ENCODE results near the gene PIGU. TPM values are rescaled to one million over a fixed set of nuclear protein-coding genes. Genes with fewer than 3 reads are reported as not detected.
"Not testable (repeated sequence)": the region's sequence is repeated elsewhere in the genome, so short reads cannot be mapped to it uniquely, and the experiment has no call there.

PIGU gene
- polyA plus RNA-seq, 3 donors: 35.2 to 44.1 (median 43.8) TPM

- no peak for DNase-seq
These were observed 139.2 kb downstream of the PIGU start for GRCh38 chr20:34537651-34538050.

GRCh38 chr20:34536798-34537394, 140.0 kb downstream of the PIGU start:
- no peak for DNase-seq

- no peak for DNase-seq
These were observed 141.0 kb downstream of the PIGU start for GRCh38 chr20:34535857-34536256.

GRCh38 chr20:34535301-34535840, 141.5 kb downstream of the PIGU start:
- no peak for DNase-seq

- DNase-seq: no peak
These were observed 142.3 kb downstream of the PIGU start for GRCh38 chr20:34534391-34535165.

- DNase-seq: no peak
These were observed 144.1 kb downstream of the PIGU start for GRCh38 chr20:34532756-34533155.

GRCh38 chr20:34532320-34532719, 144.6 kb downstream of the PIGU start:
- no peak for DNase-seq

- DNase-seq: no peak
These were observed 145.2 kb downstream of the PIGU start for GRCh38 chr20:34531608-34532265.

GRCh38 chr20:34530342-34530741, 146.6 kb downstream of the PIGU start:
- DNase-seq: no peak

GRCh38 chr20:34529742-34530141, 147.2 kb downstream of the PIGU start:
- DNase-seq: no peak

GRCh38 chr20:34528921-34529297, 148.0 kb downstream of the PIGU start:
- no peak for DNase-seq

- DNase-seq: no peak
These were observed 149.9 kb downstream of the PIGU start for GRCh38 chr20:34527016-34527415.

- no peak for DNase-seq
These were observed 150.4 kb downstream of the PIGU start for GRCh38 chr20:34526466-34526865.

- DNase-seq: no peak
These were observed 151.0 kb downstream of the PIGU start for GRCh38 chr20:34525709-34526416.

GRCh38 chr20:34525342-34525708, 151.6 kb downstream of the PIGU start:
- no peak for DNase-seq

GRCh38 chr20:34524426-34524825, 152.5 kb downstream of the PIGU start:
- no peak for DNase-seq

- DNase-seq: no peak
These were observed 153.7 kb downstream of the PIGU start for GRCh38 chr20:34522969-34523871.

- DNase-seq: not testable (repeated sequence)
These were observed 157.1 kb downstream of the PIGU start for GRCh38 chr20:34519841-34520240.

- DNase-seq: not testable (repeated sequence)
These were observed 158.0 kb downstream of the PIGU start for GRCh38 chr20:34518863-34519262.

GRCh38 chr20:34517114-34517505, 159.8 kb downstream of the PIGU start:
- DNase-seq: no peak

All from renal pelvis (tissue), 4 donors.